ENCODE results near the gene PLD1. TPM values are rescaled to one million over a fixed set of nuclear protein-coding genes. Genes with fewer than 3 reads are reported as not detected.
"Not testable (repeated sequence)": the region's sequence is repeated elsewhere in the genome, so short reads cannot be mapped to it uniquely, and the experiment has no call there.

The PLD1 gene
- total RNA-seq, 2 experiments from 2014 or later, result 0.22 to 1.0 TPM

DNA sequence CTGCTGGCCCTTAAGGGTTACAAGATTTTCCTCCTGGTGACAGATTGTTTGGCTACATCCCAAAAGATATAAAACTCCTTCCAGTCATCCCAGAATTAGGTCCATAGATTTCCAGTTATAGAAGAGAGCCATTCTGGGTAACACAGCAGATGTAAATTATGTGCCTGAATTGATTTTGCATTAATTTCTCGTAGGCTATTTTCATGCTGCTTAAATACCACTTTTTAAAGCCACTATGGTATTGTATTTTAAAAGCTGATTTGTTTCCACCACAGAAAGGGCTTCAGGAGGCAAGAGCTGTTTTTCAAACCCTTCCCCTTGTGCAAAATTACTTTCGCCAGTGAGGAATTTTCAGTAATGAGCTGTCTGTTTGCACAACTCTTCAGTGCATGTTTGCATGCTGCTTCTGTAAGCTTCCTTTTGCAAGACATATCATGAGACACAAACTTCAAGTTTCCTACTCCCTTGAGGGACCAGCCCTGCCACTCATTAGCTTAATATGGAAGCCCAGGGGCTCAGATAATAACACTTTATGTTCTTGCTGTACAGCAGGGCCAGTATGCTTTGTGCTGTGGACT is 244.7 kb downstream of the PLD1 start:
- CTCF ChIA-PET, result interaction anchor here (1.5 kb wide), 1 partner anchor 152 kb away, joined by 4 read pairs; no protein-coding TSS in a partner anchor
- Histone ChIP-seq H3K27ac (ENCODE audit: low read depth in 1 of 2, low read length in 2 of 2) (no peak overlapping the region), H3K4me3 (ENCODE audit: low read length) (no peak overlapping the region), H3K27me3 (ENCODE audit: control insufficient read depth in 1 of 2, insufficient read depth in 2 of 2, low read length in 2 of 2) (no peaks in the 10 kb centered on the region), H3K36me3 (ENCODE audit: insufficient read depth, low read length) (no peaks in the 10 kb centered on the region), H3K4me1 (ENCODE audit: insufficient read depth, low read length) (peaks cover 4% of the 10 kb centered on the region), H3K9me3 (ENCODE audit: control insufficient read depth in 1 of 2, insufficient read depth in 1 of 2, low read length in 2 of 2) (no peaks in the 10 kb centered on the region)
- POLR2A ChIA-PET, result interaction anchor here (1.1 to 3.0 kb wide), 2 partner anchors 107 to 379 kb away, joined by 4 to 23 read pairs; partner anchors contain the start of gene TNIK
- Mint-ChIP-seq H3K27me3 (peaks cover 5% of the 10 kb centered on the region), H3K4me1 (ENCODE audit: low read depth) (peaks cover 15% of the 10 kb centered on the region), H3K27ac (no peak overlapping the region), H3K4me3 (no peak overlapping the region), H3K36me3 (ENCODE audit: low read depth) (no peaks in the 10 kb centered on the region), H3K9me3 (no peaks in the 10 kb centered on the region)
- DNase-seq (peak in 1 of 14 experiments; percentile 14), ATAC-seq (ENCODE audit: poor library complexity) (no peak)
- TF ChIP-seq, protein P1, sequence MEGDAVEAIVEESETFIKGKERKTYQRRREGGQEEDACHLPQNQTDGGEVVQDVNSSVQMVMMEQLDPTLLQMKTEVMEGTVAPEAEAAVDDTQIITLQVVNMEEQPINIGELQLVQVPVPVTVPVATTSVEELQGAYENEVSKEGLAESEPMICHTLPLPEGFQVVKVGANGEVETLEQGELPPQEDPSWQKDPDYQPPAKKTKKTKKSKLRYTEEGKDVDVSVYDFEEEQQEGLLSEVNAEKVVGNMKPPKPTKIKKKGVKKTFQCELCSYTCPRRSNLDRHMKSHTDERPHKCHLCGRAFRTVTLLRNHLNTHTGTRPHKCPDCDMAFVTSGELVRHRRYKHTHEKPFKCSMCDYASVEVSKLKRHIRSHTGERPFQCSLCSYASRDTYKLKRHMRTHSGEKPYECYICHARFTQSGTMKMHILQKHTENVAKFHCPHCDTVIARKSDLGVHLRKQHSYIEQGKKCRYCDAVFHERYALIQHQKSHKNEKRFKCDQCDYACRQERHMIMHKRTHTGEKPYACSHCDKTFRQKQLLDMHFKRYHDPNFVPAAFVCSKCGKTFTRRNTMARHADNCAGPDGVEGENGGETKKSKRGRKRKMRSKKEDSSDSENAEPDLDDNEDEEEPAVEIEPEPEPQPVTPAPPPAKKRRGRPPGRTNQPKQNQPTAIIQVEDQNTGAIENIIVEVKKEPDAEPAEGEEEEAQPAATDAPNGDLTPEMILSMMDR (IDR thresholded peaks at IDR 0.05), result no peak
- intact Hi-C loops (cut with DNase I, micrococcal nuclease), result loop anchor here (1.0 to 5.0 kb wide), 7 partner anchors 103 to 604 kb away; partner anchors contain the start of gene TNIK (in 1 of the 2)

DNA sequence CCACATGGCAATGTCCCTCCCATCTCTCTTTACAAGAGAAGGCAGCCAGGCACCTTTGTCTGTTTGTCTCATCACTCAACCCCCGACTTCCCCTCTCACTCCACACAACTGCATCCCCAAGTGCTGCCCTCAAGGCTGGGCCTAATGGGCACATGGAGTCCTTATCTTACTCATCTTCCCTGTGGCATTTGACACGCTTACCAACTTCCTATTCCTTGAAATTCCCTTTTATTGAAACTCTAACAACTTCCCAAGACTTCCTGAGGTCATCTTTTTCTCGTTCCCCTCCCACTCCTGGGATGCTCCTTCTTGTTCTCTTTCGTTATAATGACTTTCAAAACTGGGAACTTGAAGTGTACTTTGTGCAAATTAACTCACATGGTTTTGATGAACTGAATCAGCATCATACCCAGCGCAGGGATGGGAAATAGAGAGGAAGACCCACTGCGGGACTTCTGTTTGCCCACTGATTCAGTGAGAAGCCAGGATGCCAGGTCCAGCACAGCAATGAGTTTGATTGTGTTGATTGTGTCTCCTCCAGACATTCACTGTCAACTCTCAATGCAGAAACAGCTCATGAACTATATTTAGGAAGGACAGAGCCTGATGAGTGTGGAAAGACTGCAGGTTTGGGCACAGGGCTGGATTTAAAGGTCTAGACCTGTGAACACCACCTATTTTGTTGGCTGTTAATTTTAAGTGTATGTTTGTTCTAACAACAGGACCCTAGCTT is 245.4 kb downstream of the PLD1 start:
- Mint-ChIP-seq H3K4me3 (no peak overlapping the region), H3K27ac (no peak overlapping the region), H3K36me3 (ENCODE audit: low read depth) (no peaks in the 10 kb centered on the region), H3K4me1 (ENCODE audit: low read depth) (peaks cover 15% of the 10 kb centered on the region), H3K27me3 (peaks cover 4% of the 10 kb centered on the region), H3K9me3 (no peaks in the 10 kb centered on the region)
- H3K36me3 ChIP-seq (ENCODE audit: insufficient read depth, low read length), result no peaks in the 10 kb centered on the region
- ChIA-PET POLR2A (interaction anchor here (3.0 kb wide), 1 partner anchor 106 kb away, joined by 23 read pairs; the partner anchor contains the start of gene TNIK), CTCF (no interaction called here)
- H3K27ac ChIP-seq (ENCODE audit: low read depth in 1 of 2, low read length in 2 of 2), result no peak overlapping the region
- intact Hi-C loops (cut with DNase I, micrococcal nuclease), result loop anchor here (5.0 kb wide), 5 partner anchors 103 to 513 kb away; partner anchors contain the start of gene TNIK (in 1 of the 2)
- DNase-seq (peak in 1 of 14 experiments; percentile 18), ATAC-seq (ENCODE audit: poor library complexity) (no peak)
- H3K4me1 ChIP-seq (ENCODE audit: insufficient read depth, low read length), result peaks cover 4% of the 10 kb centered on the region
- H3K9me3 ChIP-seq (ENCODE audit: control insufficient read depth in 1 of 2, insufficient read depth in 1 of 2, low read length in 2 of 2), result no peaks in the 10 kb centered on the region
- no peaks in the 10 kb centered on the region for H3K27me3 ChIP-seq (ENCODE audit: control insufficient read depth in 1 of 2, insufficient read depth in 2 of 2, low read length in 2 of 2)
- no peak overlapping the region for H3K4me3 ChIP-seq (ENCODE audit: low read length)
- TF ChIP-seq, protein P1 (IDR thresholded peaks at IDR 0.05), result no peak

DNA sequence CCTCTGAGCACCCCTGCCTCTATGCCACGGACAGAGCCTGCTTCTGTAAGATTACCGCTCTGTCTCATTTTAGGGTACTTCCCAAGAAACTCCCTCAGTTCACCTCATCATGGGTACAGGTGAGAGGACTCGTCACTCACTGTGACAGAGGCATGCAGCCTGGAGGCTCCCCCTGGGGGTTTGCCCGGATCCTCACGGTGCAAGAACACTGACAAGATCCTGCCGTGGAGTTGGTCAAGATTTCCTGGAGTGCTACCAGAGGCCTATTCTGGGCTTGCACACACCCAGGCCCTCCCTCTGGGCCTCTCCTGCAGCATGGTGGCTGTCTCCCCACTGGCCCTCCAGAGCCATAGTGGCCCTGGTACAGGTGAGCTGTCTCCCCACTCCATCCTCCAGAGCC is 247.0 kb downstream of the PLD1 start:
- ATAC-seq (ENCODE audit: poor library complexity), result no peak

DNA sequence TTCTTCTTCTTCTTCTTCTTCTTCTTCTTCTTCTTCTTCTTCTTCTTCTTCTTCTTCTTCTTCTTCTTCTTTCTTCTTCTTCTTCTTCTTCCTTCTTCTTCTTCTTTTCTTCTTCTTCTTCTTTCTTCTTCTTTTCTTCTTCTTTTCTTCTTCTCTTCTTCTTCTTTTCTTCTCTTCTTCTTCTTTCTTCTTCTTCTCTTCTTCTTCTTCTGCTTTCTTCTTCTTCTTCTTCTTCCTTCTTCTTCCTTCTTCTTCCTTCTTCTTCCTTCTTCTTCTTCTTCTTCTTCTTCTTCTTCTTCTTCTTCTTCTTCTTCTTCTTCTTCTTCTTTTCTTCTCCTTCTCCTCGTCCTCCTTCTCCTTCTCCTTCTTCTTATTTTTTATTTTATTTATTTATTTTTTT is 247.8 kb downstream of the PLD1 start:
- H3K27me3 ChIP-seq (ENCODE audit: control insufficient read depth in 1 of 2, insufficient read depth in 2 of 2, low read length in 2 of 2); H3K9me3 ChIP-seq (ENCODE audit: control insufficient read depth in 1 of 2, insufficient read depth in 1 of 2, low read length in 2 of 2); H3K9me3 Mint-ChIP-seq; H3K36me3 ChIP-seq (ENCODE audit: insufficient read depth, low read length); CTCF ChIA-PET; POLR2A ChIA-PET; H3K4me1 ChIP-seq (ENCODE audit: insufficient read depth, low read length); H3K27ac ChIP-seq (ENCODE audit: low read depth in 1 of 2, low read length in 2 of 2); intact Hi-C loops (cut with DNase I, micrococcal nuclease); H3K27me3 Mint-ChIP-seq; H3K4me3 ChIP-seq (ENCODE audit: low read length); H3K36me3 Mint-ChIP-seq (ENCODE audit: low read depth); DNase-seq; ATAC-seq (ENCODE audit: poor library complexity); H3K4me3 Mint-ChIP-seq: not testable (repeated sequence)
- peaks cover 29% of the 10 kb centered on the region for H3K4me1 Mint-ChIP-seq (ENCODE audit: low read depth)
- peak overlapping the region; percentile 79 for H3K27ac Mint-ChIP-seq

More for the DNA sequence above, 247.0 kb downstream of the PLD1 start:
- peaks cover 22% of the 10 kb centered on the region for H3K4me1 Mint-ChIP-seq (ENCODE audit: low read depth)
- H3K9me3 Mint-ChIP-seq, result no peaks in the 10 kb centered on the region
- Histone ChIP-seq H3K4me3 (ENCODE audit: low read length) (no peak overlapping the region), H3K36me3 (ENCODE audit: insufficient read depth, low read length) (no peaks in the 10 kb centered on the region), H3K27ac (ENCODE audit: low read depth in 1 of 2, low read length in 2 of 2) (no peak overlapping the region), H3K9me3 (ENCODE audit: control insufficient read depth in 1 of 2, insufficient read depth in 1 of 2, low read length in 2 of 2) (no peaks in the 10 kb centered on the region), H3K27me3 (ENCODE audit: control insufficient read depth in 1 of 2, insufficient read depth in 2 of 2, low read length in 2 of 2) (no peaks in the 10 kb centered on the region), H3K4me1 (ENCODE audit: insufficient read depth, low read length) (peaks cover 4% of the 10 kb centered on the region)
- H3K27me3 Mint-ChIP-seq, result no peaks in the 10 kb centered on the region
- H3K4me3 Mint-ChIP-seq, result no peak overlapping the region
- intact Hi-C loops (cut with DNase I, micrococcal nuclease), result no loop called here
- TF ChIP-seq, protein P1 (IDR thresholded peaks at IDR 0.05), result no peak
- POLR2A ChIA-PET, result no interaction called here
- peak in 1 of 14 experiments; percentile 15 for DNase-seq
- H3K36me3 Mint-ChIP-seq (ENCODE audit: low read depth), result no peaks in the 10 kb centered on the region
- H3K27ac Mint-ChIP-seq, result no peak overlapping the region
- CTCF ChIA-PET, result no interaction called here

Measured in CD4-positive, alpha-beta T cell (primary cell).